Trophoblast cell (in vitro differentiated cells and primary cell): Measurements from ENCODE around the gene SNAP23.
A peak's percentile ranks its signal among the peaks of the same experiment; 100 is the strongest.

Source experiments
- DNase-seq, 2 donors: peaks; one replicate each; pipeline ENCODE4 v3.0.0-alpha.2; 2016
- H2AFZ ChIP-seq: 2 replicates; pipeline ENCODE4 v1.6.1; 2013; ENCODE audit warnings: low read length, moderate library complexity, mild to moderate bottlenecking; ENCODE audit not compliant: insufficient read depth, poor library complexity
- H2AK5ac ChIP-seq: 2 replicates; pipeline ENCODE4 v1.6.1; 2013; ENCODE audit warnings: mild to moderate bottlenecking, low read length
- H2BK120ac ChIP-seq: 2 replicates; pipeline ENCODE4 v1.6.1; 2013; ENCODE audit warnings: low read length, mild to moderate bottlenecking, moderate library complexity; ENCODE audit not compliant: insufficient read depth, poor library complexity
- H2BK12ac ChIP-seq: 2 replicates; pipeline ENCODE4 v1.6.1; 2013; ENCODE audit warnings: mild to moderate bottlenecking, low read length, moderate library complexity
- H2BK5ac ChIP-seq: 2 replicates; pipeline ENCODE4 v1.6.1; 2013; ENCODE audit warnings: low read length, low read depth, moderate library complexity, mild to moderate bottlenecking; ENCODE audit not compliant: poor library complexity
- H3K14ac ChIP-seq: 2 replicates; pipeline ENCODE4 v1.6.1; 2013; ENCODE audit warnings: mild to moderate bottlenecking, low read length
- H3K18ac ChIP-seq: 2 replicates; pipeline ENCODE4 v1.6.1; 2013; ENCODE audit warnings: mild to moderate bottlenecking, low read length
- H3K23ac ChIP-seq: 2 replicates; pipeline ENCODE4 v1.6.1; 2013; ENCODE audit warnings: low read length
- H3K27ac ChIP-seq: 2 replicates; pipeline ENCODE4 v1.5.1; 2013; ENCODE audit warnings: low read depth, mild to moderate bottlenecking, inconsistent platforms, low read length, moderate library complexity
- H3K27me3 ChIP-seq: 2 replicates; pipeline ENCODE4 v1.6.1; 2013; ENCODE audit warnings: inconsistent platforms, mild to moderate bottlenecking, low read length, moderate library complexity; ENCODE audit not compliant: insufficient read depth
- H3K36me3 ChIP-seq, 2 experiments: 1 replicate in 1 of 2; 2 replicates in 1 of 2; pipeline ENCODE4 v1.6.1; 2013; ENCODE audit warnings: low read length in 2 of 2, mild to moderate bottlenecking in 2 of 2, moderate library complexity in 1 of 2; ENCODE audit not compliant: insufficient read depth in 2 of 2, control insufficient read depth in 1 of 2
- H3K4ac ChIP-seq: 2 replicates; pipeline ENCODE4 v1.6.1; 2013; ENCODE audit warnings: low read depth, mild to moderate bottlenecking, low read length, moderate library complexity
- H3K4me1 ChIP-seq, 2 experiments: 1 replicate in 1 of 2; 2 replicates in 1 of 2; pipeline ENCODE4 v1.6.1; 2013; ENCODE audit warnings: low read length in 2 of 2, mild to moderate bottlenecking in 2 of 2, moderate library complexity in 1 of 2; ENCODE audit not compliant: insufficient read depth in 2 of 2, control insufficient read depth in 1 of 2
- H3K4me2 ChIP-seq: 2 replicates; pipeline ENCODE4 v1.6.1; 2013; ENCODE audit warnings: inconsistent platforms, mild to moderate bottlenecking, low read length, moderate library complexity
- H3K4me3 ChIP-seq: 2 replicates; pipeline ENCODE4 v1.5.1; 2013; ENCODE audit warnings: mild to moderate bottlenecking, low read depth, low read length, inconsistent platforms
- H3K79me1 ChIP-seq: one replicate; pipeline ENCODE4 v1.6.1; 2013; ENCODE audit warnings: low read length
- H3K79me2 ChIP-seq: 2 replicates; pipeline ENCODE4 v1.6.1; 2013; ENCODE audit warnings: low read length, mild to moderate bottlenecking; ENCODE audit not compliant: control insufficient read depth, insufficient read depth, poor library complexity
- H3K9ac ChIP-seq: 2 replicates; pipeline ENCODE4 v1.6.1; 2013; ENCODE audit warnings: mild to moderate bottlenecking, low read length
- H3K9me3 ChIP-seq: 2 replicates; pipeline ENCODE4 v1.6.1; 2013; ENCODE audit warnings: low read depth, mild to moderate bottlenecking, control low read depth, inconsistent platforms, low read length; ENCODE audit not compliant: insufficient read depth
- H4K12ac ChIP-seq: 2 replicates; pipeline ENCODE4 v1.6.1; 2013; ENCODE audit warnings: low read depth, mild to moderate bottlenecking, low read length, moderate library complexity
- H4K8ac ChIP-seq: 2 replicates; pipeline ENCODE4 v1.6.1; 2013; ENCODE audit warnings: low read depth, mild to moderate bottlenecking, low read length, moderate library complexity
- H4K91ac ChIP-seq: one replicate; pipeline ENCODE4 v1.6.1; 2013; ENCODE audit warnings: low read depth, mild to moderate bottlenecking, low read length, moderate library complexity
- WGBS: extraction: QIAGEN DNeasy Blood & Tissue Kit; methylation state at CpG from one replicate; pipeline ENCODE4 v1.1.7; 2013; ENCODE audit warnings: missing lambda C conversion rate; ENCODE audit not compliant: insufficient read length, insufficient coverage; ENCODE audit errors: extremely low coverage; 5-methylcytosine and 5-hydroxymethylcytosine counted together

SNAP23 gene

GRCh38 chr15:42498212-42499068 lies 3.0 kb downstream of the SNAP23 start:
- no CpG with 5 or more reads among the region's 6 CpGs for WGBS
- peaks cover 2% of the 10 kb centered on the region in 2 experiments for H3K36me3 ChIP-seq

GRCh38 chr15:42499858-42500609 lies 4.6 kb downstream of the SNAP23 start:
- Histone ChIP-seq H4K12ac (no peak overlapping the region), H2BK120ac (no peak overlapping the region), H3K27me3 (no peaks in the 10 kb centered on the region), H3K23ac (no peak overlapping the region), H3K79me2 (peaks cover 6% of the 10 kb centered on the region), H2AK5ac (no peak overlapping the region), H3K4me1 (peaks cover 9 to 11% of the 10 kb centered on the region in 2 experiments), H3K4me3 (no peak overlapping the region), H3K18ac (no peak overlapping the region), H3K27ac (no peak overlapping the region), H4K8ac (no peak overlapping the region), H3K4me2 (no peak overlapping the region), H3K36me3 (peaks cover 2% of the 10 kb centered on the region in 2 experiments), H2BK5ac (no peak overlapping the region), H3K79me1 (peaks cover 9% of the 10 kb centered on the region), H2AFZ (no peak overlapping the region), H3K9ac (no peak overlapping the region), H3K9me3 (no peaks in the 10 kb centered on the region), H4K91ac (peak overlapping the region; percentile 40), H2BK12ac (no peak overlapping the region), H3K4ac (peak overlapping the region; percentile 52), H3K14ac (no peak overlapping the region)
- DNase-seq: peak; percentile 80 to 93
- WGBS: no CpG with 5 or more reads among the region's 12 CpGs

More at GRCh38 chr15:42498212-42499068, 3.0 kb downstream of the SNAP23 start:
- Histone ChIP-seq H3K18ac (peak overlapping the region; percentile 69), H3K14ac (no peak overlapping the region), H3K4ac (peak overlapping the region; percentile 88), H2BK120ac (peak overlapping the region; percentile 60), H3K4me1 (peaks cover 9 to 14% of the 10 kb centered on the region in 2 experiments), H4K91ac (peak overlapping the region; percentile 48), H3K4me2 (no peak overlapping the region), H3K79me1 (peaks cover 9% of the 10 kb centered on the region), H2BK5ac (no peak overlapping the region), H3K4me3 (no peak overlapping the region), H3K9me3 (no peaks in the 10 kb centered on the region), H3K79me2 (peaks cover 6% of the 10 kb centered on the region), H2BK12ac (peak overlapping the region; percentile 50), H4K12ac (no peak overlapping the region), H3K27me3 (no peaks in the 10 kb centered on the region), H2AFZ (no peak overlapping the region), H3K27ac (no peak overlapping the region), H2AK5ac (no peak overlapping the region), H3K9ac (no peak overlapping the region), H4K8ac (peak overlapping the region; percentile 64), H3K23ac (no peak overlapping the region)
- peak; percentile 31 to 88 for DNase-seq

GRCh38 chr15:42502477-42502876 lies 7.0 kb downstream of the SNAP23 start:
- Histone ChIP-seq H2BK120ac (no peak overlapping the region), H3K9ac (no peak overlapping the region), H2AK5ac (no peak overlapping the region), H4K8ac (no peak overlapping the region), H3K27ac (no peak overlapping the region), H3K4me3 (no peak overlapping the region), H3K14ac (no peak overlapping the region), H2BK5ac (no peak overlapping the region), H3K4me1 (peaks cover 9 to 10% of the 10 kb centered on the region in 2 experiments), H3K4ac (no peak overlapping the region), H3K36me3 (peaks cover 2 to 4% of the 10 kb centered on the region in 2 experiments), H2AFZ (no peak overlapping the region), H3K4me2 (no peak overlapping the region), H3K23ac (no peak overlapping the region), H3K79me1 (peaks cover 2% of the 10 kb centered on the region), H2BK12ac (no peak overlapping the region), H3K79me2 (peaks cover 6% of the 10 kb centered on the region), H4K91ac (no peak overlapping the region), H3K27me3 (no peaks in the 10 kb centered on the region), H3K9me3 (no peaks in the 10 kb centered on the region), H4K12ac (no peak overlapping the region), H3K18ac (no peak overlapping the region)
- no peak for DNase-seq
- no CpG with 5 or more reads among the region's 4 CpGs for WGBS

GRCh38 chr15:42503825-42504224 lies 8.4 kb downstream of the SNAP23 start:
- WGBS: 100% methylated on average over 1 of the region's 1 CpG
- Histone ChIP-seq H4K91ac (no peak overlapping the region), H3K4me3 (no peak overlapping the region)

More at GRCh38 chr15:42503825-42504224, 8.4 kb downstream of the SNAP23 start:
- H3K23ac ChIP-seq: no peak overlapping the region
- no peak overlapping the region for H3K9ac ChIP-seq
- H3K4ac ChIP-seq: no peak overlapping the region
- H3K14ac ChIP-seq: no peak overlapping the region
- H4K12ac ChIP-seq: no peak overlapping the region
- no peaks in the 10 kb centered on the region for H3K27me3 ChIP-seq
- peaks cover 4% of the 10 kb centered on the region for H3K79me2 ChIP-seq
- no peak overlapping the region for H3K4me2 ChIP-seq
- no peak overlapping the region for H2BK120ac ChIP-seq
- H2AFZ ChIP-seq: no peak overlapping the region
- H2BK12ac ChIP-seq: no peak overlapping the region
- no peak for DNase-seq
- no peak overlapping the region for H3K18ac ChIP-seq
- H2AK5ac ChIP-seq: no peak overlapping the region
- H3K27ac ChIP-seq: no peak overlapping the region
- peaks cover 2% of the 10 kb centered on the region for H3K79me1 ChIP-seq
- H3K4me1 ChIP-seq: peaks cover 2 to 3% of the 10 kb centered on the region in 2 experiments
- no peak overlapping the region for H4K8ac ChIP-seq
- H3K36me3 ChIP-seq: peaks cover 2 to 4% of the 10 kb centered on the region in 2 experiments
- no peaks in the 10 kb centered on the region for H3K9me3 ChIP-seq
- H2BK5ac ChIP-seq: no peak overlapping the region
